ENCODE data around the gene KCNK5. TPM values are rescaled to one million over a fixed set of nuclear protein-coding genes. Genes with fewer than 3 reads are reported as not detected.
A peak's percentile ranks its signal among the peaks of the same experiment; 100 is the strongest.

KCNK5 gene
- total RNA-seq, 1 donor from 2014 or later = 0.17 TPM

- no peak for DNase-seq
Measured at GRCh38 chr6:39170389-39170788, 58.9 kb downstream of the KCNK5 start.

DNA sequence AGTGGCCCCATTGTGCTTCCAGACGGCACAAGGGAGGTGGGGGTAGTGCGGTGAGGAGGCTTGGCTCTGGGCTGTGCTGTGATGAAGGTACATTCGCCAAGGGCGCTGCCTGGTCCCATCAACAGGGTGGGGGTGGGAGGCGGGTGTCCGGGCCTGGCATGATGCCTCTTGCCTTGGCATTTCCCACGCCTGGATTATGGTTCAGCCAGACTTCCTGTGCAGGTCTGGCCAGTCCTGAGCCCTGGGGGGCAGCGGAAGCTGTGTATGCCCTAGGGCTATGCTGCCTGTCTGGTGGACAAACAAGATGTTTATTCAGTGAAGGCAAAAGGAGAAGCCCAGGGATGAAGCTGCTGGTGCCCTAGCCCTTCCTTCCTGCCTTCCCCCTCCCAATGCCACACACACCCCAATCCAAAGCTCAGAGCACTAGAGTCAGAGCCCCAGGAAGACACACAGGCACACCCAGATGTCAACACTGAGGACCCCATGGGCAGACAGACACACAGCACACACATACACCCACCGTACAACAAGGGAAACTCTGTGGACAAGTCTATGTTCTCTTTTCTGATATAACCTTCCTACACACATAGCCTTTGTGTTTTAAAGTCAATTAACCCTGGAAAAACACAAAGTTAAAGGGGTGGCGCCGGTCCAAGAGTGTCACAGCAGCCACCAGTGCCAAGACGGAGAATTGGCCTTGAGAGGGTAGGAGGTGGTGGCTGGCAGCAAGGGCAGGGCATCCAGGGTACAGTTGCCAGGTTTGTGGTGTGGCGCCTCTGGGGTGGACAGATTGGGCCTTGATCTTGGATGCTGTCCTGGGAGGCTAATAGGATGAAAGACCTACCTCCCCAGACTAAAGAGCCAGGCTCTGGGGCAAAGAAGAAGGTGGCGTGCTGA is 59.6 kb downstream of the KCNK5 start:
- DNase-seq = no peak

- DNase-seq = no peak
Measured at GRCh38 chr6:39167866-39168625, 61.2 kb downstream of the KCNK5 start.

- no peak for DNase-seq
Measured at GRCh38 chr6:39167321-39167720, 62.0 kb downstream of the KCNK5 start.

- DNase-seq = no peak
Measured at GRCh38 chr6:39166912-39167290, 62.4 kb downstream of the KCNK5 start.

DNA sequence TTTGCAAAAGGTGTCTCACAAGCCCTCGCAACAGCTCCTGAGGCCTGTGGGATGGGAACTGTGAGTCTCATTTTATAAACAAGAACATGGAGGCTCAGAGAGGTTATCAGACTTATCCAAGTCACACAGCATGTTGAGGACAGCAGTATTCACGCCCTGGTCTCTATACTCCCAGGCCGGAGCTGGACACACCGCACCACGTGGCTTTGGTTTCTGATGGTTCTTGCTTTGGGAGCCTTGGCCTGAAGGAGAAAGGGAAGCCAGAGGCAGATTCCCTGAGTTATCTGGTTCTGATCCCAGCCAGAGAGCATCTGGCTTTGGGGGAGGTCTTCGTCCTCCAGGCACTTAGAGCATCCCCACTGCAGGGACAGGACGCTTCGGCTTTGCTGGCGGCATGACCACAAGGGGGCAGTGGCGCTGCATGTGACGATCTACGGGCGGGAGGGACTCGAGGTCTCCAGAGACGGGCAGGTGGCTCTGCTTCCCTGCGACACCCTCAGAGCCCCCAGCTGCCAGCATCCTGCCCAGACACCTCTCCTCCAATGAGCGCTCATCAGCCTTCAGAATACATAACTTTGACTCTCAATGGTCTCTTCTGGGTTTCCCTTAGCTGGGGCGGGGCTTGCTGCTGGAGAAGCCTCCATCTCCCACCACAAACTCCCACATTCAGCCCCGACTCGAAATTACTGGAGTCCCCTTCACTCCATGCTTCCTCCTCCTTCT is 62.9 kb downstream of the KCNK5 start:
- peak; percentile 79 for DNase-seq

DNA sequence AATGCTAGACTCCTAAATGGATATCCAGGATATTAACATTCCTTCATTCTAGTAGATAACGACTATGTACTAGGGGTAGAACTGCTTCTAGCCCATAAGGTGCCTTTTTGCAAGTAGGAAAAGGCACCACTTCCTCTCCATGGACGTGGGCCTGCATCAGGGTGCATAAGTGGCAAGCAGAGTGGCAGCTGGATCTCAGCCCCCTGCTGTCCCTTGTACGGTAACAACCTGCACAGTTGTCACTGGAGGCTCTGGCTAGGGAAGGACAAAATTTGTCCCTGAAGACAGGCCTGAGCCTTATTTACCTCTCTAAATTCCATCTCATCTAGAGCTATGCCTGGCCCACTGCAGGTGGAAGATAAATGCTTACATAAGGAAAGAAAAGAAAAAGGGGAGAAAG is 71.8 kb downstream of the KCNK5 start:
- no peak for DNase-seq

- no peak for DNase-seq
Measured at GRCh38 chr6:39156801-39157200, 72.5 kb downstream of the KCNK5 start.

DNA sequence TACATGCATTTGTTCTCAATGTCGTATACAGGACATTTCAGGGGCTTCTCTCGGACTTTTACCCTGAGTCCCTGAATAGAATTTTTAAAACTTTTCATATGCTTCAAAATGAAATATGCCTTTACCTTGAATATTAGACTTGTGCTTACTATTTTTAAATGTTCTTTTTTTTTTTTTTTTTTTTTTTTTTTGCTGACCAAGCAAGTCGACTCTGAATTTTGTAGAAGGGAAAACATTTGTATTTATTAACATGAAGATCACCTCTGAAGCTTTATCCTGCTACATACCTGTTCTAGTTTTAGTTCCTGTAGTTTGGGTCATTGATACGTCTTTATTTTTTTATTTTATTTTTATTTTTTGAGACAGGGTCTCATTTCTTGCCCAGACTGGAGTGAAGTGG is 74.6 kb downstream of the KCNK5 start:
- no peak for DNase-seq

- no peak for DNase-seq
Measured at GRCh38 chr6:39153766-39154397, 75.4 kb downstream of the KCNK5 start.

- no peak for DNase-seq
Measured at GRCh38 chr6:39152262-39152661, 77.0 kb downstream of the KCNK5 start.

DNA sequence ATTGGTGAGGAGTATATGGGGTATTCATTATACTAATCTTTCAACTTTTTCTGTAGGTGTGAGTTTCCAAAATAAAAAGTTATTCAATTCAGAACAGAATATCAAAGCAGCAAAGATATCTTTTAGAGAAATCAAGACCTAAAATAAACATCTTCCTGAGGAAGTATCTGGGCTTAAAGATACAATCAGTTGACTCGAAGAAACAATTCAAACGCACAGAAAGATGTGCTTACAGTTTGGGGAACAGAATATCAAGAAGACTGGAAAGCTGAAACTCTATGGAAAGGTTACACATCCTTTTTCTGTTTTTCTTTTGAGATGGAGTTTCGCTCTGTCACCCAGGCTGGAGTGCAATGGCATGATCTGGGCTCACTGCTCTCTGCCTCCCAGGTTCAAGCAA is 78.1 kb downstream of the KCNK5 start:
- no peak for DNase-seq

DNA sequence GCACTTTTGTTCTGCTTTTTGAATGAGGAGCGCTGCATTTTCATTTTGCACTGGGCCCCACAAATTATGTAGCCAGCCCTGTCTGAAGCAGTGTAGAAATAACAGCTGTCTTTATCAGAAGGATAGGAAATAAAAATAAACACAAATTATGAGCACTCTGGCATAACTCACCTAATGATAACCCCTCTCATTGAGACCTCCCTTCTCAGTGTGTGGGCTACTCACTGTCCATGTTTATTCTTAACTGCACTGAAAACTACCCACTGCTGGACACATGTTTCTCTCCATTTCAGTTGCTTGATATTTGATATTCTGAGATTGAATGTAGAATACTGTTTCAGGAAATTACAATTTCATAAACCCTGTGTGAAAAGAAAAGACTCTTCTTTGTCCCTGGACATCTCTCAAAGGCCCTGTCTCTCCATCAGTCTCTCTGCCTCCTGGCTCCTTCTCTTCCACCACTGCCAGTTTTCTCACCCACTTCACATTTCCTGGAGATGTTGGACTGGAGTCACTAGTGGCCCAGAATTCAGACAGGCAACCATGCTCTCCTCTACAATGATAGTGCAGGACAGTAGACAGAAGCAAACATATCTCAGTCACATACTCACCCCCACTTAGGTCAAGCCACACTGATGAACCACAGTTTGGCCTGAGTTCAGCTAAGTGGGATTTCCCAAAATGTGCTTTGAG is 84.6 kb downstream of the KCNK5 start:
- DNase-seq = no peak

GRCh38 chr6:39143238-39143930 is 85.9 kb downstream of the KCNK5 start:
- DNase-seq = peak; percentile 31

DNA sequence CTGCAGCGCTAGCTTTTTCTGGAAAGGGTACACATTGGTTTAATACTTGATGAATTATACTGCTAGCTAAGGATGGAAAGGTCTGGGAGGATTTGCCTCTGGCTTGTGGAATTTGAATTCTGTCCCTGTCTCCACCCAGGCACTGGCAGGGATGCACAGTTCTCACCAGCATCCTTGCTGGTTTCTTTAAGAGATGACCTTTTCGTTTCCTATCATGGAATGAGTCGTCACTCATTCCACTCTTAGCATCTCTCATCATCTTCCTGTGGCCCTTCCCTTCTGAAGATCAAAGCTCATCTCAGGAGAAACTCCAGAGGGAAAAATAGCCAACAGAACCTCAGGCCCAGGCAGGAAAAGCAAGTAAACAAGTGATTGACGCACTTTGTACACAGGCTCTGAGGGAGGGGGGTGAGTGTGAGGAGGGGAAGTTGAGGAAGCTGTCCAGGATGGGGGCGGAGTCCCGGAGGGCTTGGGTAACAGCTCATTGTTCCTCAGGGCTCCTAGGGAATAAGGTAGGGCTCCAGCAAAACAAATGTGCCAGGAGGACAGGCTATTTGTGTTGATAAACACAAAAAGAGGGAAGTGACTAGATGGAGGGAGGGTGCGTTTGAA is 88.6 kb downstream of the KCNK5 start:
- peak; percentile 18 for DNase-seq

Other genes starting within 250 kb of the KCNK5 start
- gene GLP1R, start 180.7 kb downstream of the KCNK5 start, total RNA-seq = not detected in 2 replicates
- gene SAYSD1, start 114.3 kb downstream of the KCNK5 start, total RNA-seq = 8.5 and 14.0 TPM in 2 replicates
- gene KCNK17, start 84.9 kb upstream of the KCNK5 start, total RNA-seq = not detected in 2 replicates
- not detected in 2 replicates for gene KCNK16, start 93.2 kb upstream of the KCNK5 start, total RNA-seq